Left colon (tissue), 2 donors: ENCODE data around the gene SCAMP5. TPM values are rescaled to one million over a fixed set of nuclear protein-coding genes. Genes with fewer than 3 reads are reported as not detected.
A peak's percentile ranks its signal among the peaks of the same experiment; 100 is the strongest.

Experiments used
- ATAC-seq: fragments of 200-7000 bp; cut with Tn5 transposase; one replicate; pipeline ENCODE4 v1.9.1; 2020; ENCODE audit warnings: mild to moderate bottlenecking, moderate library complexity
- DNase-seq, 2 donors: peaks; one replicate each; pipeline ENCODE4 v3.0.0-alpha.2; 2020
- intact Hi-C, 2 donors: fragments of 100-400 bp; cut with DNase I in 1 of 2; cut with micrococcal nuclease in 1 of 2; formaldehyde crosslinking; loops; one replicate each; pipeline versions ENCODE4 v1.11.2 to v1.14.0; 2022; cut with DNase I, micrococcal nuclease
- long read RNA-seq: library from polyadenylated mRNA; unstranded; transcript quantifications from one replicate; pipeline ENCODE4 v2.0.0, GENCODE V29; 2021
- total RNA-seq, 2 donors: library from RNA; stranded (reverse); fragmentation: NEBNext Ultra II Directional; extraction: Animal tissue kit (Norgen Biotek cat#: 25700); gene quantifications; one replicate each; pipeline ENCODE4 v1.2.1, GENCODE V29; 2021
- donor health status: DM: no; HTN: no; CAD: no.
- donor health status: DM: yes; HTN: yes; CAD: no.

The SCAMP5 gene
- total RNA-seq, result 1 to 10 TPM; 4.5 to 8.6 TPM
- long read RNA-seq, partial matches to known transcripts, result 0 of 2 reads
- long read RNA-seq, other reads (novel, unspliced or antisense), result 2 of 2 reads

- intact Hi-C loops, result no loop called here
- peak; percentile 95 to 97 for DNase-seq
- ATAC-seq, result peak; percentile 88
Measured at GRCh38 chr15:74995182-74995778, at the start of gene SCAMP5. TSS of gene SCAMP5 (plus strand) at chr15:74995563. CDS start at chr15:75011840, 16,277 bp downstream.

GRCh38 chr15:74950078-74950908, 45.1 kb upstream of the SCAMP5 start:
- ATAC-seq, result peak; percentile 74
- intact Hi-C loops, result loop anchor here in 1 of 2 donors (10.0 kb wide), 1 partner anchor 185 kb away; no protein-coding TSS in a partner anchor

GRCh38 chr15:74951006-74951405, 44.4 kb upstream of the SCAMP5 start:
- ATAC-seq, result no peak
- intact Hi-C loops, result loop anchor here in 1 of 2 donors (10.0 kb wide), 1 partner anchor 186 kb away; no protein-coding TSS in a partner anchor
- no peak for DNase-seq

More at GRCh38 chr15:74950078-74950908, 45.1 kb upstream of the SCAMP5 start:
- peak; percentile 50 to 79 for DNase-seq

GRCh38 chr15:74954515-74954914, 40.8 kb upstream of the SCAMP5 start:
- no peak for DNase-seq
- intact Hi-C loops, result loop anchor here in 1 of 2 donors (10.0 kb wide), 1 partner anchor 190 kb away; no protein-coding TSS in a partner anchor
- ATAC-seq, result no peak

GRCh38 chr15:74955017-74955416, 40.3 kb upstream of the SCAMP5 start:
- DNase-seq, result no peak
- intact Hi-C loops, result loop anchor here in 1 of 2 donors (10.0 kb wide), 1 partner anchor 190 kb away; no protein-coding TSS in a partner anchor
- no peak for ATAC-seq

GRCh38 chr15:74955796-74956647, 39.3 kb upstream of the SCAMP5 start:
- intact Hi-C loops, result loop anchor here in 1 of 2 donors (10.0 kb wide), 1 partner anchor 191 kb away; no protein-coding TSS in a partner anchor
- ATAC-seq, result peak; percentile 57
- peak; percentile 79 to 88 for DNase-seq

GRCh38 chr15:74956648-74957475, 38.5 kb upstream of the SCAMP5 start, which contains the start of gene RPP25:
TSS of gene RPP25 (minus strand) at chr15:74956772. CDS start at chr15:74956583, 189 bp downstream.
- intact Hi-C loops, result loop anchor here in 1 of 2 donors (10.0 kb wide), 1 partner anchor 192 kb away; no protein-coding TSS in a partner anchor
- ATAC-seq (peak; percentile 72), DNase-seq (peak; percentile 87 to 89)

- ATAC-seq (no peak), DNase-seq (peak; percentile 56 to 65)
- intact Hi-C loops, result loop anchor here in 1 of 2 donors (10.0 kb wide), 1 partner anchor 193 kb away; no protein-coding TSS in a partner anchor
Measured at GRCh38 chr15:74957476-74958035, 37.8 kb upstream of the SCAMP5 start.

- DNase-seq, result peak; percentile 81 to 89
- intact Hi-C loops, result loop anchor here in 1 of 2 donors (10.0 kb wide), 1 partner anchor 194 kb away; no protein-coding TSS in a partner anchor
- ATAC-seq, result peak; percentile 71
Measured at GRCh38 chr15:74958320-74958907, 36.9 kb upstream of the SCAMP5 start.

GRCh38 chr15:74958908-74959585, 36.3 kb upstream of the SCAMP5 start:
- intact Hi-C loops, result loop anchor here in 1 of 2 donors (10.0 kb wide), 1 partner anchor 194 kb away; no protein-coding TSS in a partner anchor
- no peak for ATAC-seq
- peak in 1 of 2 donors; percentile 31 for DNase-seq

GRCh38 chr15:74959586-74959939, 35.8 kb upstream of the SCAMP5 start:
- intact Hi-C loops, result loop anchor here in 1 of 2 donors (10.0 kb wide), 1 partner anchor 195 kb away; no protein-coding TSS in a partner anchor
- DNase-seq, result no peak
- no peak for ATAC-seq

GRCh38 chr15:74960286-74960685, 35.1 kb upstream of the SCAMP5 start:
- intact Hi-C loops, result no loop called here
- DNase-seq (no peak), ATAC-seq (no peak)

GRCh38 chr15:74960995-74961588, 34.3 kb upstream of the SCAMP5 start:
- ATAC-seq, result no peak
- intact Hi-C loops, result no loop called here
- no peak for DNase-seq

GRCh38 chr15:74961616-74962015, 33.7 kb upstream of the SCAMP5 start:
- no peak for ATAC-seq
- DNase-seq, result no peak
- intact Hi-C loops, result no loop called here

GRCh38 chr15:74962219-74962618, 33.1 kb upstream of the SCAMP5 start:
- intact Hi-C loops, result no loop called here
- no peak for DNase-seq
- no peak for ATAC-seq

GRCh38 chr15:74962671-74963070, 32.7 kb upstream of the SCAMP5 start:
- intact Hi-C loops, result no loop called here
- ATAC-seq (no peak), DNase-seq (no peak)
